HUDEP-2 (cell line): ENCODE measurements around the gene IL1RAPL2.

ENCODE experiments used
- DNase-seq, 76 experiments: peaks; one replicate each; lab custom pipeline; 2025; ENCODE audit not compliant: unreplicated experiment in 76 of 76; lab: John Stamatoyannopoulos, UW

Gene IL1RAPL2

DNA sequence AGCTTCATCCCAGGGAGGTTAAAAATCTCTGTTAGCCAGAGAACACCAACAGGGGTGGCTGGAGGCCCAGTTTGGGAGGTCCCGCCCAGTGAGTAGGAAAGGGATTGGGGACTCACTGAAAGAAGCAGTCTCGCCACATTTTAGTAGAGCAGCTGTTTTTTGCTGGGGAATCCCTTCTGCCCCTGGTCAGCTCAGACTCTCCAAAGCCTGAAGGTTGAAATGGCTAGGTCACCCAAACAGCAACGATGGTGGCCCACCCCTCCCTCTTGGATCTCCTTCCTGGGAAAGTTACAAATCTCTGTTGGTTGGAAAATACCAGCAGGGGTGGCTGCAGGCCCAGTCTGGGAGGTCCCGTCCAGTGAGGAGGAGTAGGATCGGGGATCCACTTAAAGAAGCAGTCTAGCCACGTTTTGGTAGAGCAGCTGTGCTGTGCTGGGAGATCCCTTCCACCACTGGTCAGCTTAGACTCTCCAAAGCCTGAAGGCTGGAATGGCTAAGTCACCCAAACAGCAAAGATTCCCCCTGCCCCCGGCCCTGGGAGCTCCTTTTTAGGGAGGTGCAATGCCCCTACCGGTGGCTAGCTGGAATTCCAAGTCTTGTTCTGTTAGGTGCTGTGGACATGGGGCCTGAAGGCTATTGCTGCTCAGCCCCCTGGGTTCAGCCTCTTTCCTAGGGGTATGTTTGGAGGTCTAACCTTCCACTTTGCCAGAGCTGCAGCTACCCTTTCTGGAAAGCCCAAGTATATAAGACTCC lies 694.5 kb downstream of the IL1RAPL2 start:
- DNase-seq, result no peak

DNA sequence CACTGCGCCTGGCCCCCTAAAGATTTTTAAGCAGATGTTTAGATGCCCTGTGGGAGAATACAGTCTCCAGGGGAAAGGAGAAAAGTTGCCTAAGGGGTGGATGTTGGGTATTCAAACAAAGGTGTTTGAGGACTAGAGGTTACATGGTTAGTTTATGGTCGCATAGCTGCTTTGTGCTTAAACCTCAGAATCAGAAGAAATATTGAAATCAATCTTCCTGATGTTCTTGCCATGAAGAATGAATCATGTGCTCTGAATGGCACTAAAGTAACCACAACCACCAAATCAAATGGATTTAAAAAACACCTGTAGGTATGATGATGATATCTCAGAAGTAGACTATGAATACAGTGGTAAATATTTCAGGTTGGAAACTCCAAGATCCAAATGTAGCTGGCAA lies 697.2 kb downstream of the IL1RAPL2 start:
- DNase-seq, result no peak

DNA sequence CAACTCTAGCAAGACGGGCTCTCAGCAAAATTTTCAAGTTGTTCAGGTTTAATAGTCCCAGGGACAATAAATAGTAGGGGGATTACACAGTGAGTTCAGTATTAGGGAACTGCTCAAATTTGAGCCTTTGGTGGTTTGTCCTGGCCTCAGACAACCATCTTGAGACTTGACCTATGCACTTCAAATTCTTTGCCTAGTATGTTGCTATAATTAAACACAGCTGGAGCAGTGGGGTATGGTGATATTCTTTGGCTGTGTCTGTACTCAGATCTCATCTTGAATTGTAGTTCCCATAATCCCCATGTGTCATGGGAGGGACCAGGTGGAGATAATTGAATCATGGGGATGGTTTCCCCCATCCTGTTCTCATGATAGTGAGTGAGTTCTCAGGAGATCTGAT lies 697.8 kb downstream of the IL1RAPL2 start:
- DNase-seq, result no peak

DNA sequence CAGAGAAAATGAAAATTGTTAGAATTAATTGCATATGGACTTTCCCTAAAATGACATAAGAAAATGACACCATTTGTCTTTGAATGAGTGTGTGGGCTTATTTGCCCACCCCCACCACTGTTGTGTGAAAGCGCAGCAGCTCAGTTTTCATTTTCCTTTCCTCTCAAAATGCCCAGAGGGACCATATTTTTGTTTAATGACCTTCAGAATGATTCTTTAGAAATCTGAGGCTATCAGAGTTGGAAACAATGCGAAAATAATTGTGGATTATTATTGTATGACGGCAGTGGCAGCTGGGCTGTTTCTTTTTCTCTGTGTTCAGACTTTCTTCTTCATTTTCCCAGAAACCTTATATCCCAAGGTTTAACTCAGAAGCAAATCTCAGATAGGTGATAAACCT lies 699.1 kb downstream of the IL1RAPL2 start:
- DNase-seq, result no peak

DNA sequence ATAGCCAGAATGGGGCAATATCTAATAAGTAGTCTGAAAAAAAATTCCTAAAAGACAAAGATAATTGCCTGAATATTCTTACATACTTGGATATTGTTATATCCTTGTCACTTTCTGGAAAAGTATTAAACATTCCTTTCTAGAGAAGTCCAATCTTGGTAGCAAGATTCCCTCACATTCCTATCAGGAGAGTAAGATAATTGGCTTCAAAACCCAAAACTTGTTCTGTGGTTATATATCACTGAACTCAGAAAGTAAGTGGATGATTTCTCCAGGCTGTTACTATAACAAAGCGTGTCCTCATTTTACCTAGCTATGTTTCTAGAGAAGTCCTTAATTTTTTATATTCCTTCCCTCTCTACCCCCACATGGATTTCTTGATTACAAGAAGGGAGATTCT lies 700.5 kb downstream of the IL1RAPL2 start:
- DNase-seq, result no peak

DNA sequence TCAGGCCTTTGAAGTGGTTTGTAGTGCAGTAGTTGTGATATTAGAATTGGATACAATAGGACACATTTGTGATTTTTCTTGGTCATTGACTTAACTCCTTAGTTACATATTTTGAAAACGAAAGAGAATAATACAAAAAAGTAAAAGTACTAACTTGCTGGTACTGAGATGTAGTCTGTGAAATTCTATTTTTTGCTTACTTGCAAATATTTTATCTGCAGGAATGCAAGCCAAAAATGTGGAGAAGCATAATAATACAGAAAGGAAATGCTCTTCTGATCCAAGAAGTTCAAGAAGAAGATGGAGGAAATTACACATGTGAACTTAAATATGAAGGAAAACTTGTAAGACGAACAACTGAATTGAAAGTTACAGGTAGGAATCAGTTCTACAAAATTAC lies 701.2 kb downstream of the IL1RAPL2 start:
- no peak for DNase-seq

DNA sequence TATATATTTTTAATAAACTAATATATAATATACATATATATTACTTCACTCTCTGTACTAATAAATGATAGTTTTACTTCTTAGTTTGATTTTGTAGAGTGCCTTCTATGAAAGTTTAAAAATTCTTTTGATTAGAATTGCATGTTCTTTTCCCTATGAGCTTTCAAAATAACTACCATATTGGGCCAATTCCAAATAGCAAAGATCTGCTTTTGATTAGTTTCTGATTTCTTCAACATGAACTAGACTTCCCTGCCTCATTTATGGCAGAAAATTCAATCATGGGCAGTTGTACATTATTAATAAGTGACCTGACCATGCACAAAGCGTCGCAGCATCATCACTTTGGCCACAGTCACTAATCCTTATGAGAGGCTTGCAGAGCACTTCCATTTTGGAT lies 703.4 kb downstream of the IL1RAPL2 start:
- no peak for DNase-seq

DNA sequence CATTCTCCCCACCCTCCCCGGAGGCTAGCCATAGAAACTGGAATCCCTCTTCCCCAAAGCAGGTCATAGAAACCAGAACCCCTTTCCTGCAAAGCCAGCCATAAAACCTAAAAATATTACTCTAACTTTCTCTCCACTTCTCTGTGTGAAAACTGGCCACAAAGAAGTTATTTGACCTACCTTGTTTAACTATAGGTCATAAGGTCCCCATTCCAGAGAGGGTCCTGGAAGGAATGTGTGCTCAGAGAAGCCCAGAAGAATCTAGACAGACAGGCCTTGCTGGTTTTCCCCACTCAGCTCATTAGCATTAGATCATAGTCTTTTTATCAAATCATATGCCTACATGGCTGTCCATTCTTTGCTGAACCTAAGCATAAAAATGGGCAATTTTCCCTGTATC lies 707.3 kb downstream of the IL1RAPL2 start:
- DNase-seq, result no peak

DNA sequence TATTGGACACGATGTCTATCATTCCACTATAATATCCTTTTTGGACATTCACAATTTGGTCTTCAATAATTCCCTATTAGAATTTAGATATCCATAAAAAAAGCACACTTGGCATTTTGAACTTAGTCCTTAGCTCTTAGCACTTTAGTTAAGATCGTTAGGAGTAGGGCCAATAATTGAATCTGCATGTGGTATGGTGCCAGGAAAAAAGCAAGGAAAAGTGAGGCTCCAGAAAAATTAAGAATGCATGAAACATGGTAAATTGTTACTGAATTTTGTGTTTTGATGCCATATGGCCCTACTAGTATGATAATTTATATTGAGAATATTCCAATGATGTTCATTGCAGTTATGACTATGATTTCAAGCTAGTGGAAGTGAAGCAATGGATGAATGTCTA lies 708.1 kb downstream of the IL1RAPL2 start:
- no peak for DNase-seq

DNA sequence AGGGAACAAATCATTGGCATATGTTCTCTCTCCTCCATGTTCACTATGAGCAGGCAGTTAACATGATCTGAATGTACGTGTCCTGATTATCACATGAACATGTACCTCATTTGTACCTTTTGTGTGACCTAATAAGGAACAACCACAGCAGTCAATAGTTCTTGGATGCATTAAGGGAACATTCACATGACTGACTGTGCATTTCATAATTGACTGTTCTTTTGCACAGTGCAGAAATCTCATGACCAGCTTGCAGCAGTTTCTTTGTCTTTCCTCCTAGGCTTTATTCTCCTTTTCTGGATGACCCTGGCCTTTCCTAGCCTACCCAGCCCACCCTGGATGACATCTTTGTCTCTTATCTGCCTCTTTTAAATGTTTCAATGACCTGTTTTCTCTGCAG lies 711.1 kb downstream of the IL1RAPL2 start:
- DNase-seq, result no peak

DNA sequence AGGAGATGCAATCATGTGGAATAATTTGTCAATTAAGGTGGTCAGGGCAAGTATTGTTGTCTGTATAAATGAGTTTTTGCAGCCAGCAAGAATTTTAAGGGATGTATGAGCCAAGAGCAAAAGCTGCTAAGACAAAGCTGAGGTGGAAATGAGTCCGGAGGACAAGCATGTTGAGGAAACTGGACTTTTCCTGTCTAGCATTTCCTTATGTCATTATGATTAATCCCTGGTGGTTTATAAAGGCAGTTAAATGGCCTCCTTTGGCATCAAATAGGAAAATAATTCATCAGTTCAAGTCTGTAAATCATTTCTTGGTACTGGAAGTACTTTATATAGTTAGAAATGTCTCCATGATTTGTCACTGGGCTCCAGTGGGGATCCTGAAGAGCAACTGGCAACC lies 716.1 kb downstream of the IL1RAPL2 start:
- no peak for DNase-seq

DNA sequence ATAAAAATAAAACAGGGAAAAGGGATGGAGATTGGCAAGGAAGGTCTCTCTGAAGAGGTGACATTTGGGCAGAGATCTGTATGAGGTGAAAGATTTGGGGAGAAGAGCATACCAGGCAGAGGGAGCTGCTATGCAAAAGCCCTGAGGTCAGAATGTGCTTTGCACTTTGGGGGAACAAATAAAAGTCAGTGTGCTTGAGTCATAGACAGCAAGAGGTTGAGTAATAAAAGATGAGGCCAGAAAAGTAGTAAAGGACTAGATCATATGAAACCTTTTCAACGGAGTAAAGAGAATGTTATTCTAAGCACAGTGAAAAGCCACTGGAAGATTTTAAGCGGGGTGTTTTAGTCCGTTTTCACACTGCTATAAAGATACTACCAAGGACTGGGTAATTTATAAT lies 731.0 kb downstream of the IL1RAPL2 start:
- no peak for DNase-seq

DNA sequence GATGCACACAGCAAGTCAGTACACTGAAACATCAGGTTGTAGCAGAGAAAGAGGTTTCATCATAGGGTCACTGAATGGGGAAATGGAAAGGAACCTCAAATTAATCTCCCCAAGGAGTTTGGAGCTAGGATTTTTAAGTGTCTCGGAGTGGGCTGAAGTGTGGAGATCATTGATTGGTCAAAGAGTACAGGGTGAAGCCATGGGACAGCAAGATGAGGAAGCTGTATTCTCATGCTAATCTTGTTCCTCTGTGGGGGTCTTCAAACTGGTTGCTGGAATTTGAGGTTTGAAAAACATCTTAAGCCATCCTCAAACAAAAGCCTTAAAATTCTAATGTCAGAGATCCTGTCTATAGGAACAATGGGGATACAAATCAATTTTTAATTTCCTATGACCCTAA lies 733.3 kb downstream of the IL1RAPL2 start:
- no peak for DNase-seq

DNA sequence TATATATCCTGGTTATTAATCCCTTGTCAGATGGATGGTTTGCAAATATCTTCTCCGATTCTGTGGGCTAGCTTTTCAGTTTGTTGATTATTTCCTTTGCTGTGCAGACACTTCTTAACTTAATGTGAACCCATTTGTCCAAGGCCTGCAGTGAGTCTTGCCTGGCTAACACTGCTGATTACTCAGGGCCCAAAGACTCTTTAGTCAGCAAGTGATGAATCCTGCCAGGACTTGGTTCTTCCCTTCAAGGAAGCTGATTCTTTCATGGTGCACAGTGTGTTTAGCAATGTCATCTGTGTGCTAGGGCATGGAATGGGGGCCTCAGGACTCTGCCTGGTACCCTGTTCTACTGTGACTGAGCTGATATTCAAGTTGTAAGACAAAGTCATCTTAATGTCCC lies 736.2 kb downstream of the IL1RAPL2 start:
- DNase-seq, result no peak

DNA sequence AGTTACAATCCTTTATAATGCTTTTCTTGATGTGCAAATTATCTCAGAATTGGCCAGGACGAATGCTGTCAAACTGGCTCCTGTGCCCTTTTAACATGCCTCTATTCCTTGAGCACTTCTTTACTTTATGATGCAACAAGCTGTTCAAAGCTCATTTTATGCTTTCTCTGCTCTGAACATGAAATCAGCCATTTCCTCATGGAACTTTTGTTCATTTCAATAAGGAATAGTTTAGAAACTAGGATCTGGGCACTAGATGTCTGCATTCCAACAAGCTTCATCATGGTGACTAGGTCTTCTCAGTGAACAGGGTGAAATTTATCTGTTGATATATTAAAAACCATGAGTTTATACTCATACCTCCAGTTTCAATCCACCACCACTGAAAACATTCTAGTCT lies 741.8 kb downstream of the IL1RAPL2 start:
- no peak for DNase-seq

DNA sequence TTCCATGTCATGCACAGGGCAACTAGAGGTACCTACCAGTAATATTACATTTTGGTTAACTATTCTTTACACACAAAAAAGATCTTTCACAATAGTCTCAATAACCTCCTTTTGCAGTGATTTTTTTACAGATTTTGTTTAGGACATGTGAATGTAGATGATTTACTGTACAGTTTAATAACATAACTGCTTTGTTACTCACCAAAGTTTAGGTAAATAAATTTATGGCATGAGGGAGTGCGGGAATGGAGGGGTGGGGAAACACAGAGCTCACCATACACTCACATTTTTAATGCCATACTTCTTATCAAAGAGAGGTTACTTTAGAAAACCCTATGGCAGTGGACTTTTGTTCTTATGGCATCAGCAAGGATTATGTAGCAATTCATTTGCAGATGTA lies 747.6 kb downstream of the IL1RAPL2 start:
- DNase-seq, result no peak

DNA sequence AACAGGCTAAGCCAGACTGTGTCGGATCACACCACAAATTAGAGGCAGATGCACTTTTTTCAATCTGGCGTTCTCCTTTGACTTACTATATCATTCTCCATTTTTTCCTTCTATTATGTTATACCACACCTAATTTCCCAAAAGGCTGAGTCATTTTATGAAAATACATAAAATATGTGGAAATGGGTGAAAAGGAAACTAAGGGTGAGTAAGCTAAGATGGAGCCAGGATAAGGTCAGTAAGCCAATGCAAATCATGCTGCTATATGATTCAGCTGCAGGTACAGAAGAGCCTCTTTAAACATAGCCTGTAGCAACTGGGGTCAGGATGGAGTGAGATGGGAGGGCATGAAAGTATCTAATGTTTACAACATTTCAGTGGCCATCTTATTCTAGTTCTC lies 748.5 kb downstream of the IL1RAPL2 start:
- no peak for DNase-seq

DNA sequence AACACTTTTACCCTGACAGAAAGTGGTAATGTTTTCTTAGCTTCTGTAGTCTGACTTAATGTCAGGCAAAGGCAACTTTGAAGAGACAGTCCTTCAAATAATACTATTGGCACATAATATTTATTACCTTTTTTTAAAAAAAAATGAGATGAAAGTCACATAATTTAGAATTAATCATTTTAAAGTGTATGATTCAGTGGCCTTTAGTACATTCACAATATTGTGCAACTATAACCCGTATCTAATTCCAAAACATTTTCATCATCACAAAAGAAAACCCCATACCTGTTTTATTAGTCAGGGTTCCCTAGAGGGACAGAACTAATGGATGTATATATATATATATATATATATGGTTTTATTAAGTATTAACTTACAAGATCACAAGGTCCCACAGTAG lies 749.2 kb downstream of the IL1RAPL2 start:
- no peak for DNase-seq

DNA sequence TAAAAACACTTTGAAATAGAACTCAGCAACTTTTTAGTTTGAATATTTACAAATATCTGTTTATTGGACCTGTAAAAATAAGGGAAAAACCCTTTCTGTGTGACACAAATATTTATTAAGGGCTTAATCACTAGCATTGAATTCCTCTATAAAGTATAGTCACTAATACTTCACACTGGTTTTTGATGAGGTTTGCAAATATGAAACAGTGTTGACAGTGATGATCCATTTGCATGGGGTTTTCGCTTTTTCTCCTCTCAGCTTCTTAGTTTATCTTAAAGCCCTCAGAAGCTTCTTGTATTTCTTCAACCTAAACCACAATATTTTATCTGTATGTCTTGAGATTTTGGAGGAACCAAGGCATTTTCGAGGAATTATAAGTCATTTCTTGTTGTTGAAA lies 751.1 kb downstream of the IL1RAPL2 start:
- no peak for DNase-seq

DNA sequence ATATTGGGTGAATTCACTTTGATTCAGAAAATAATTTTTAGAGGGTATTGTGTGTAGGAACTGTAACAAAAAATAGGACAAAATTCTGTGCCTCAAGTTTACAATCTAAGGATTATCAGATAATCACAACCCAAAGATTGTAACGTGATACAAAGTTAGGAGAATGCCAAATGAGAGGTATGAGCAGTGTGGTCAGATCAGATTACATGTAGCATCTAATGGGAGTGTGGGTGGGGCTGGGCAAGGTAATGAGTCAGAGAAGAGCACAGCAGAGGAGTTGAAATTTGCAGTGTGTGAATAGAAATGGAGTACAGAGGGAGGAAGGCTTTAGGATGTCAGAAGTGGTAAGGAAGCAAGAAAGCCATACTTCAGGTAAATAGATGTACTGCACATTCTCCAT lies 757.9 kb downstream of the IL1RAPL2 start:
- no peak for DNase-seq

DNA sequence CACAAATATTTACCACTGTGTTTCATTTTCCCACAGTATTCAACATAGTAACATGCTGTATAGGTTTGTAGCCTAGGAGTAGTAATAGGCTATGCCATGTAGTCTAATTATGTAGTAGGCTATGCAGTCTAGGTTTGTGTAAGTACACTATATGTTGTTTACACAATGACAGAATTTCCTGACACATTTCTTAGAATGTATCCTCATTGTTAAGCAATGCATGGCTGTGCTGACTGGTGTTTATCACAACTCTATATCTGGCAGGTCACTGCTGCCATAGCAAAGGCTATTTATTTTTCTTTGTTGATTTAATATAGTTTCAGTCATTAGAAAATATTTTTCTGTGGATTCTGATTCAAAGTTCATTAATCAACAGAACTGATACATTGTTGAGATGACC lies 762.8 kb downstream of the IL1RAPL2 start:
- no peak for DNase-seq

DNA sequence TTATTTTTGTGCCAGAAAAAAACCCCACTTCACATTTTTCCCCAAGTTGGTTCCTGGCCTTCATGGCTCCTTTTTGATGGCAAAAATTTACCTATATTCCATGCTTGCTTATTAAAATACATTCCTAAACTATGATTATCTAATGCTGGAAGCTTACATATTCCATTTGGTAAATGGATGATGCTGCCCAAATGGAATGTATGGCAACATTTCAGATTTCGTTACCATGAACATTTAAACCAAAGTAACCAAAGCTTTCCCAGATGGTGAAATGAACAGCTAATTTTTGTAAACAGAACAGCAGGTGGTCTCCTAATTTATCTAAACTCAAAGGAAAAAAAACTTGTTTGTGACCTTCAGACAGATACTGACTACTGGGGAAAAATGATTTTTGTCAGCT lies 765.2 kb downstream of the IL1RAPL2 start:
- DNase-seq, result no peak

DNA sequence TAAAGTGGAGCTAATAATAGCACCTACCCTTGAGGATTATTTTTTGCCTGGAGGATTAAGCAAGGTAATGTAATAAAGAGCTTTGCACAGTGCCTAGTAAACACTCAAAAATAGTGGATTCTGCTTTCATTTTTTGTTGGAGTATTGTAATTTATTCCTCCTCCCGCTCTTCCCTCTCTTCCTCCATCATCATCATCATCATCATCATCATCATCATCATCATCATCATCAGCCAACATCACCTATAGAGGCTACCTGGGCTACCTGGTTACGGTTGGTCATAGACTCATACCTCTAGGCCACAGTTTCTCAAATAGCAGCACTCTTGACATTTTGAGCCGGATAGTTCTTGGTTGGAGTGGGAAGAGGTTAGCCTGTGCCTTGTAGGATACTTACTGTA lies 781.4 kb downstream of the IL1RAPL2 start:
- no peak for DNase-seq
